22Rv1 (cell line): ENCODE measurements around the gene ADPRS.

Experiments used
- CTCF ChIP-seq: fragments of 450-650 bp; IDR thresholded peaks from 2 replicates; pipeline ENCODE4 v1.5.1; 2017; ENCODE audit warnings: mild to moderate bottlenecking
- ZFX ChIP-seq: fragments of 450-650 bp; IDR thresholded peaks from 2 replicates; pipeline ENCODE4 v1.6.1; 2017; ENCODE audit warnings: antibody characterized with exemption, borderline replicate concordance

- no peak for TF ChIP-seq CTCF
- no peak for TF ChIP-seq ZFX
These were observed 4.1 kb upstream of the ADPRS start for GRCh38 chr1:36084497-36085115.
